NCI-H510A treated with DMSO at 0.1 percent for 48 hours (cell line): ENCODE data around the gene IMMP1L.
"Not testable (repeated sequence)": the region's sequence is repeated elsewhere in the genome, so short reads cannot be mapped to it uniquely, and the experiment has no call there.

Experiments
- DNase-seq: peaks from one replicate; lab custom pipeline; 2025; lab: John Stamatoyannopoulos, UW

IMMP1L gene, protein sequence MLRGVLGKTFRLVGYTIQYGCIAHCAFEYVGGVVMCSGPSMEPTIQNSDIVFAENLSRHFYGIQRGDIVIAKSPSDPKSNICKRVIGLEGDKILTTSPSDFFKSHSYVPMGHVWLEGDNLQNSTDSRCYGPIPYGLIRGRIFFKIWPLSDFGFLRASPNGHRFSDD

DNA sequence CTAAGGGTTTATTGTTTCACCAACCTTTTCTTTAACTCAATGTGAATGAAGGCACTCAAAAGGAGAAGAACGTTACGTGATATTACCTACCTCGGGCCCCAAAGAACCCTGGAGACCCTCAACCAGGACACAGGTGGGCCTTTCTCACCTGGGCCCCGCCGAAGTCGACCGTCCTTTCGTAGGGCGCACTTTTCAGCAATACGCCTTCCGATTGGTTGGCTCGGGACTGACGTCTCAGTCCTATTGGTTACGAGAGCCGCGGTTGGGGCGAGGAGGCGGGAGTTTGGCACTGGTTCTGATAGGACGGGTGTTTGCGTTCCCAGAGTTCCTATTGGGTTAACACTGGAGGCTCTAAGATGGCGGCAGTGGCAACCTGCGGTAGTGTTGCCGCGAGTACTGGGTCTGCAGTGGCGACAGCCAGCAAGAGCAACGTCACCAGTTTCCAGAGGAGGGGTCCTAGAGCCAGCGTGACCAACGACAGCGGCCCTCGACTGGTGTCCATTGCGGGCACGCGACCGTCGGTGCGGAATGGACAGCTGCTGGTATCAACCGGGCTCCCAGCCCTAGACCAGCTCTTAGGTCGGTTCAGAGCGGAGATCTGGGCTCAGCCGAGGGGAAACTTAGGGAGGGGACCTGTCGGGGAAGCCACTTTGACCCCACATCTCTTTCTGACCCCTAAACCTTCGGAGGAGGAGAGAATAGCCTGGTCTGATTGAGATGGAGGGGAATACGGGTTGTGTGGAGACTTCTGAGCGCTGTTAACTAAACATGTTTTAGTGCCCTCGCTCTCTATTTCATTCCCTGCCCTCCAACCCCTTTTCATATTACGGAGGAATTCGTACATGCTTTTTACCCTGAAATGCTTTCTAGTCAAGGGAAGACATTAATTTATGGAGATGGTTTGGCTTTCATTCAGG is at the start of gene IMMP1L, which contains the start of gene ELP4:
Gene IMMP1L, minus strand, starts transcription at position 194 of the 917 bp plus-strand sequence. CDS start 46,346 bp downstream, outside the sequence.
Gene ELP4, plus strand, starts transcription at position 339 of the 917 bp plus-strand sequence. Its CDS starts 18 bp downstream, at position 357.
- DNase-seq = peak; percentile 76

DNA sequence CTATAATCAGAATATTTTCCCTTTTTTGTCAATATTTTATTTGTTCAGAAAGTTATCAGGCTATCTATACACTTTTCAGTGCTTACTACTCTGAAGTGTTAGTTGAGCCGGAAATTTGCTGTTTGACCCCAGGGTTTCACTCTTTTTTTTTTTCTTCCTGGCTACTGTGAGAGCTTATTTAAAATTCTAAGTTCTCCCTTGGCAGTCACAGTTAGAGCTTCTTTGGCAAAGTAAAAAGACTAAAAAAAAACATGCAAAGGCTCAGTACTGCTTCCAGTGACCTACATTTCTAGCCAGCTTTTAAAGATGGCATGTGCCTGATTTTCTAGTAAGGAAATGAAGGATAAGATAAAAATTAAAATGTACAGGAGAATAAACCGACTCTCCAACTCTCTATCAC is 48.6 kb upstream of the IMMP1L start:
- DNase-seq = no peak

DNA sequence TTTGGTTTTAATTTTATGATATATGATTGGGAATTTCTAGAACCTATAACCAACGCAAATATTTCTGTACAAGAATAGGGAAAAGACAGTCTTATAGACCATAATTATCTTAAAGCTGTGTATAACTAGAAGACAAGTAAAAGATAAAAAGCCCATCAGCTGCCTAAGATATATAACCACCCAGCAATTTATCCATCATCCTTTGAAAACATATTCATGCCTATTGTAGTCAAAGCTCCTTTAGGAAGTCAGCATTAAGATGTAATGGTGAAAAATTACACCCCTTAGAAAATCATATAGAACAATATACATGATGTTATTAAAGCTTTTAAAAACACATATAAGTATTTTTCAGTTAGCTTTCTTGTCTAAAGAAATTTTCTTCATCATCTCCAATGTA is 46.5 kb upstream of the IMMP1L start:
- DNase-seq = no peak

DNA sequence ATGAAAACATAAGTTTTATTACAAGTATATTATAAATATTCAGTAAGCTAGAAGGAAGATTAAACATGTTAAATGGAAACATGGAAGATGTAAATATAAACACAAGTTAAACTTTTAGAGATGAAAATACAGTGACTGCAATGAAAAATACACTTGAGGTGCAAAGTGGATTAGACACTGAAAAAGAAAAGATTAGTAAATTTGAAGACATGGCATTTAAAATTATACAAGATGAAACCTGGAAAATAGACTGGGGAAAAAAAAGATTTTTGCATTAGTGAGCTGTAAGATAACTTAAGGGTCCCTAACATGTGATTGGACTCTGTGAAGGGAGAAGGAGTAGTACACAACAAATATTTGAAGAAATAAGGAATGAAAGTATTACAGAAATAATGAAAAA is 33.4 kb upstream of the IMMP1L start:
- no peak for DNase-seq

DNA sequence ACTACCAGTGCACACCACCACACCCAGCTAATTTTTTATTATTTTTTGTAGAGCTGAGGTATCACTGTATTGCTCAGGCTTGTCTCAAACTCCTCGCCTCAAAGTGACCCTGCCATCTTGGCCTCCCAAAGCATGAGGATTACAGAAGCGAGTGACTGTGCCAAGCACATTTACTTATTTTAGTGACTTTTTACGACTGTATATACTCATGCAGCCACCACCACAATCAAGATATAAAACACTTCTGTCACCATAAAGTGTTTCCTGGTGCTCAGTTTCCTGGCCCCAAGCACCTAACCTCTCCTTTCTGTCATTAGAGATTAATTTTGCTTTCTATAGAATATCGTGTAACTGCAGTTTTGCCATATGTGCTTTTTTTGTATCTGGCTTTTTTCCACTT is 26.1 kb upstream of the IMMP1L start:
- no peak for DNase-seq

DNA sequence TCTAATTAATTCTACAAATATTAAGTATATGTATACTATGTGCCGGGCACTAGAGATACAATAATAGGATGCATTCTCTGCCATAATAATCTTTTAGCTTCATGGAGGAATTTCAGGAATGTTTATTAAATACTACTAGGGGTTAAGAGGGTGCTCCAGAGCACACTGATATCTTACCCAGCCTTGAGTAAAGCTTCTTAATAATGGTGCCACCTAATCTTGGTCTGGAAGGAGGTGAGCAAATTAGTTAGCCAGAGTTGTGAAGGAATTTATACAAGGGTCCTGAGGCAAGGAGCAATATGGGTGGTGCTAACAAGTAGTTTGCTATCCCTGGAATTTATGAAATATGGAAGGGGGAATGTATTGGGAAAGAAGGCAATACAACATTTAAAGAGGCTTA is 21.9 kb upstream of the IMMP1L start:
- DNase-seq = no peak

DNA sequence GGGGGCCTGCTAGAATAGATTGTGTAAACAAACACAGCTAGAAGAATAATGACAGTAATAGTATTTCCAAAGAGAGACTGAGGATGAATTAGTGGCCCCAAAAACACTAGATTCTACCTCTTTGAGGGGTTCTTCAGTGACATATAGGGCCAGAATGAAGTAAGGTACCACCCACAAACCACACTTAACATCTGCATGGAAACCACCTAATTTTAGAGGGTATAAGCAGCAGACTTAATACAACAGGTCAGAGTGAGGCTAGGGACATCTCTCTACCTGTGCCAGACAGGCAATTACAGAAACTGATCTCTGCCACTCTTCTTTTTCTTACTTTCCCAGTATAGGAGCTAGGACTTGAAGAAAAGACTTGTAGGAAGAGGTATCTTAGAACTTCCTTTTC is 20.3 kb upstream of the IMMP1L start:
- DNase-seq = no peak

DNA sequence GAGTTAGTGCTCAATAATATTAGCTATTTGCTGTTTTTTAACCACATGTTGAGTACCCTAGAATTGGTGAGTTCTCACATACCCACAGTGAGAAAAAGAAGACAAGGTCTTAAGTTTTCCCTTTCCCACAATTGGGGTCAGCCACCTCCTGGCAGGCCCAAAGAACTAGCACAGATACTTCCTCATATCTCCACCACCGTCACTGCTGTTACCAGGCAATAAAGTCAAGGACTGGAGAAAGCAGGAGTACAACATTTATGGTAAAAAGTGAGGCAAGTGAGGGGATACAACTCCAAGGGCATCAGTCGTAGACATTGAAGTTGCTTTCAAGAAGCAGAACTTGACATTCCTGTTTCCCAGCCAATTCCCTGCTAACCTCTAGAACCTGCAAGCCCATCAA is 19.8 kb upstream of the IMMP1L start:
- DNase-seq = no peak

DNA sequence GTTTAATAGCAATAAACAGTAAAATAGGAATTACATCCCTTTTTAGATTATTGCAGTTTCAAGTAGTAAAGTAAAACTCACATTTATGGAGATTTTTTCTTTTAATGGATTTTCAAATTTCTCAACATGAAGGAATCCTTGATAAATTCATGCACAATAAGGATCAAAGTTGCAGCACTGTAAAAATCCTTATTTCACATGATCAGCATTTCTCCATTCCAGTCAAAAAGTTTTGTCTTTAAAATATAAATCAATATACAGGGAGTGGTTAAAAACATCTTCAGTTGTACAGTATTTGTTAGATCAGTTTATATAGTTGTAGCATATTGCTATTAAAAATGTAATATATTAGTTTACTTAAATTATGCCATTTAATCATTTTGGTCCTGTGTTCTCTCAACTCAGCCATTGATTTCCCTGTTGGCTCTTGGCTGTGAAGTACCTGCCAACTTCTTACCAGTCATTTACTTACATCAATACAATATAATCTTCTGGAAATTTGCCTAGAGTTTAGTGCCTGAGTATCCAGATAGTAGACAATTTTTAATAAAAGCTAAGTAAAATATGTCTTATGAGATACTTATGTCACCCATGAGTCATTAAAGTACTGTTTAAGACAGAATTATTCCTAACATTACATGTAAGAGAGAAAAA is 12.2 kb upstream of the IMMP1L start:
- no peak for DNase-seq

DNA sequence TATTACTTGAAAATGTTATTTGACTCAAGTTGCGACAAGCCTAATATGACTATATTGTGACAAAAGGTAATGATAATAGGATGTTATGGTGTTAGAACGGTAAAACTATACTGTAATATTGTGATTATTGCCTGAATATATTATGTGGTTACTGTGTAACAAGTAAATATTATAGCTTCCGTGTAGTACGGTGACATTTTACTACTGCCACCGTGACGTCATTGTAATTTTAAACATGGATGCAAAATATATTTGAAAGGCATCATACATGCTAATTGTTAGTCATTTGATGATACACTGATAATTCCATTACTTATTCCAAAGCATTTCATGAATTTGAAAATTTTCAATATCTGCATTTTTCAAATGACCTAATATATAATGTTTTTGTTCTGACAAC is 2.7 kb upstream of the IMMP1L start:
- DNase-seq = no peak

DNA sequence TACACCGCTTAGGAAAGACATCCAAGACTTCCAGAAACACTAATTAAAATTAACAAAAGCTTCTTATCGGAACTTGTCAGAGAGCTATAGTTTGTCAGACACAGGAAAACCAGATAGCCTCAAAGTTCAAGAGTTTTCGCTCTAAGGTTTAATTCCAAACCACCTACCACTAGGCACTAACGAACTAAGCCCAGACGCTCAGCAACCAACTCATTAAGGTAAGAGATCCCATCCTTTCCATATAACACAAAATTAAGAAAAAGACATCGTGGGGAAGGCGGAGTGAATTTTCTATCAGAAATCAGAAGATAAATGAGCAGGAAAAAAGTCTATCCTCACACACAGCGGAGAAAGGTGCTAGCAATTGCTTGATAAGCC is 382 bp downstream of the IMMP1L start:
- DNase-seq = no peak

DNA sequence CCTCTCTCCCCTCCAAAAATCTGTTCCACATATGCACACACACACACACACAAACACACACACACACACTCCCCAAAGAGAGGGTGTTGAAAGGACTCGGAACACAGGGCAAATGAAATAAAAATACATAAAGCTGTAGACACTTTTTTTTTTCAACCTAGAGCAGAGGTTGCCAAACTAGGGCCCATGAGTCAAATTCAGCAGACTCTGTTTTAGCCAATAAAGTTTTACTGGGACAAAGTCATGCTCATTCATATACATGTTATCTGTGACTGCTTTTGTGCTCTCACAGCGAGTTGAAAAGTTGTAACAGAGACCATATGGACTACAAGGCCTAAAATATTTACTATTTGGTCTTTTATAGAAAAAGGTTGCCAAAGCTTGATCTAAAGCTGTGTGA is 8.9 kb downstream of the IMMP1L start:
- no peak for DNase-seq

DNA sequence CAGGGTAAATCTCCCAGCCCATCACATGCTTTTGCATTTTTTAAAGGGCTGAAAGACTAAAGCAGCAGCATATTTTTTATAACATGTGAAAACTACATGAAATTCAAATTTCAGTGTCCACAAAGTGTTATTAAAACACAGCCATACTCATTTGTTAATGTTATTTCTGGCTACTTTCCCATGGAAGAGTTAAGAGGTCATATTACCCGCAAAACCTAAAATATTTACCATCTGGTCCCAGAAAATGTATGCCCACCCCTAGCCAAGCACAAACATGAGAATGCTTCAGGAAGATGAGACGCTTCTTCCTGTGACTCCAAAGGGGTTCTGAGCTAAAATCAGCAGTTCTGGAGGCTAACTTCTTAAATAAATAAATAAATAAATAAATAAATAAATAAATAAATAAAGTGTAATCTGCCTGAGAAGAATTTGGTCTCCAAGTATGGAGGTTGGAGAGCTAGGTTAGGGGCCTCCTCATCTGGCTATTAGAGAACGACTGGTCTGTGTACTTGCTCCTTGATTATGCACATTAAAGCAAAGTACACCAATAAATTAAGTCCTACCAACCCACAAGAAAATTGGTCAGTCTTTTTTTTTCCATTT is 9.7 kb downstream of the IMMP1L start:
- DNase-seq = no peak

DNA sequence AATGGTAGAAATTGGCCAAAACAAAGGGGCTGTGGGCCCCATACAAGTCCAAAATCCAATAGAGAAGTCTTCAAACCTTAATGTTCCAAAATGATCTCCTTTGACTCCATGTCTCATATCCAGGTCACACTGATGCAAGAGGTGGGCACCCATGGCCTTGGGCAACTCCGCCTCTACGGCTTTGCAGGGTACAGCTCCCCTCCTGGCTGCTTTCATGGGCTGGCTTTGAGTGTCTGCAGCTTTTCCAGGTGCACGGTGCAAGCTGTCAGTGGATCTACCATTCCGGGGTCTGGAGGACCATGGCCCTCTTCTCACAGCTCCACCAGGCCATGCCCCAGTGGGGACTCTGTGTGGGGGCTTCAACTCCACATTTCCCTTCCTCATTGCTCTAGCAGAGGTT is 15.7 kb downstream of the IMMP1L start:
- not testable (repeated sequence) for DNase-seq

DNA sequence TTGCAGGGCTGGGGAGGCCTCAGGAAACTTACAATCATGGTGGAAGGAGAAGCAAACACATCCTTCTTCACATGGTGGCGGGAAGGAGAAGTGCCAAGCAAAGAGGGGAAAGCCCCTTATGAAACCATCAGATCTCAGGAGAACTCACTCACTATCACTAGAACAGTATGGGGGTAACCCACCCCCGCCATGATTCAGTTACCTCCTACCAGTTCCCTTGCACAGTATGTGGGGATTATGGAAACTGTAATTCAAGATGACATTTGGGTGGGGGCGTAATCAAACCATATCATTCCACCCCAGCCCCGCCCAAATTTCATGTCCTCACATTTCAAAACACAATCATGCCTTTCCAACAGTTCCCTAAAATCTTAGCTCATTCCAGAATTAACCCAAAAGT is 16.2 kb downstream of the IMMP1L start:
- DNase-seq = no peak

DNA sequence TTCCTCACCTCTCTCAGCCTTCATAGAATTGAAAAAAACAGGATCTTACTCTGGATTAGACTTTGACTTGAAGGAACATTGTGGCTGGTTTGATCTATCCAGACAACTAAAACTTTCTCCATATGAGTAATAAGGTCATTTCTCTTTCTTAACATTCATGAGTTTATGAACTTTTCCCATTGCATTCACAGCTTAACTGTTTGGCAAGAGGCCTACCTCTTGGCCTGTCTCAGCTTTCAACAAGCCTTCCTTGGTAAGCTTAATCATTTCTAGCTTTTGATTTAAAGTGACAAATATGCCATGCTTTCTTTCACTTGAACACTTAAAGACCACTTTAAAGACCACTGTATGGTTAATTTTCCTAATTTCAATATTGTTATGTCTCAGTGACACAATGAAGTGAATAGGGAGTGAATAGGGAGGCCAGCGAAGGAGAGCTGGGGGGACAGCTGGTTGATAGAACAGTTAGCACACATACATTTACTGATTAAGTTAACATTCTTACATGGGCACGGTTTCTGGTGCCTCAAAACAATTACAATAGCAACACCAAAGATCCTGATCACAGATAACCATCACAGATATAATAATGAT is 17.0 kb downstream of the IMMP1L start:
- DNase-seq = no peak

DNA sequence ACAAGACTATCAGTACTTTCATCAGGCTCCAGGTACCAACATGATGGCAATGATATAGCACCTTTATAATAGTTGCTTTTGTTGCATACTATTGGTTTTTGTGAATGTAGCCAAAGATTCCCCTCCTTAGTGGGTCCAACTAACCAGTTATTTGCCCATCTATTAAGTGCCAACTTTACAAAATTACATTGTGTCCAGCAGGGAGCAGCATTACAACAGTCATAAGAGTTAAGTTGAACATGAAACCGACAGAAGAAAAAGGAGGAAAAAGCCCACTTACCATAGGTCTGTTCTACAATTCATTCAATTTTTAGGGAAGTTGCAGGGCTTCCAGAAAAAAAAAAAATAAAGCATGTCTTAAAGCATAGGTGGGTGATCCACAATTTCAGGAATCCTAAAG is 21.6 kb downstream of the IMMP1L start:
- no peak for DNase-seq

DNA sequence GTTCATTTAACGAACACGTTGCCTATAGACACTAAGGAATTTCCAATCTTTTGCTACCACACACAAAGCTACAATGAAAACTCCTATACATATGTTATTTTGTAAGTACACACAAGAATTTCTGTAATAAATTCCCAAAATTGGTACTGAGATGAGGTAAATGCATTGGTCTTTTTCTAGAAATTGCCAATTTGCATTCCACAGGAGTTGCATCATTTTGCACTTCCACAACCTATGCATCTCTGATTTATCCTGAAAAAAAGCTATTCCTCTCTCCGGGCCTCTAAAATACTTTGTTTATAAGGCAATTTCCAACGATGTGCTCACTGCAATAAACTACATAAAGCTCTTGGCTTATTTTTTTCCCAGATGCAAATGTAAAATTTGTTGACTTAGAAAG is 24.9 kb downstream of the IMMP1L start:
- no peak for DNase-seq

DNA sequence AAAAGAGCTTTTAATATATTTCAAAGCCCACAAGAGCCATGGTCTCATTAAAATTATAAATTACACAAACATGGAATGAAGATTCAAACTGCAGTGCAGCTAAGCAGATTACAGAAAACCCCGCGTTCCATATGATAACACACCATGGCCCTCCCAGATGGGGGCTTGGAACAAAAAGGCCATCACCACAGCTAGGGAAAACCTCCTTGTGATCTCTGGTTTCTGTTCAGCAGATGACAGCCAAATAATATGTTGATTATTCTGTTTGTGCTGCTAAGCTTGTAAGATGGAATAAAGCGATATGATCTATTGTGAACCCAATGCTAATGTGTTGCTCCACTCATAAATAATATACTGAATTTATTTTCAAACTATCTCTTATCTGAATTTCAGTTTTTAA is 28.5 kb downstream of the IMMP1L start:
- DNase-seq = no peak

DNA sequence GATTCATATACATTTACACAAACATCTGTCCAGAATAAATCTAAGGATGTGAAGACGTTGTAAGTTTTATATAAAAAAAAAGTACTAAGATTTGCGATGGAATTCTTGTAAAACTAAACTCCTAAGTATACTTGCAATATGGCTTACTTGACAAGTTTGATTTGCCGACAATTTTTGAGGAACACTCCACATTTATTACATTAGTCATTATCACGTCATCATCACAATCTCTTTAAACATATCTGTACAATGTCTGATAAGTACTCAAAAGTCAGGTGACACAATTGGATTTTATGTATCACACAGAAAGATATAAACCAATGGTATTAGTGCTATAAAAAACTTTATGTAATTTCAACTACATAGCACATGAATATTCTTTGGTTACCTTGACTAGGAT is 30.4 kb downstream of the IMMP1L start:
- no peak for DNase-seq

DNA sequence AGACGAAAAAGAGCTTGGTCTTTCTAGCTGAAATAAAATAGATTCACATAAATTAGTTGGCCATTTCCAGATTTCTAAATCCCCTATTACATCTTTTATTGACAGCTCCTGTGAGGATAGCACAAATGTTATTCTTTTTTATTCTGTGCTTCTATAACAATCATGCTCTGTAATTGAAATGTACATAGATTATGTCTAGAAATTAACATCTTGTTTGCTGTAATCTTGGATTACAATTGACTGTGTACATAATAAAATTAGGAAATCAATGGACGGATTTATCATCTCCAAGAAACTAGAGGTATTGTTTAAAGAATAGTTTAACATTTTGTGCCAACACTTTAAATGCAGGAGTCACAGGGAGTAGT is 31.2 kb downstream of the IMMP1L start:
- no peak for DNase-seq

DNA sequence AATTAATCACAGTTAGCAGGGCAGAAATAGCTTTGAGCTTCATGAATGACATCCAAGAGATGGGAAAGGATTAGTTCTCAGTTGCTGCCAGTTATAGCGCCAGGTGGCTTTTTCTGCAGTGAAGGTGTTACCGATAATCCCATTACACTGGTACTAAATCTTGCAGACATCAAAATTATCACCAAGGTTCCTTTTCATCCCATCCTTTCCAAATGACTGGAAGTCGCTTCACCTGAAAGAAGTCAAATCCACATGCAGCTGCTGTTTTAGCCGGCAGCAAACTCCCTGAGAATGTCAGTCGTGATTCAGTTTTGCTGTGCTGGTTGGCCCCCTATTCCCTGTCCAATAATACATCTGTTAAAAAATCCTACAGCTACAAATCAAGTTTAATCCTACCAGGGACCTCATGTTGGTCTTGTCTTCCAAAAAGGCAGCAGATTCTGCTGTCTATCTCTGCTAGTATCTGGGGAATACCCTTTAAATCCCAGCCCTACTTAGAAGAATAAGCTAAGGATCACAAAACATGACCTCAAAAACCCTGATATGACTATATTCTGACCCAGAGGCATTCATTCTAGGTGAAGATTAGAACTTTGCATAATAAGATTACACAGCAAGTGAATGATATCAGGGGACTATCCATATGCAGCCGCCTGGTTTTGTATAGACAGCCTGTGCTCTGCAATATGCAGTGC is 31.7 kb downstream of the IMMP1L start:
- no peak for DNase-seq
